ENCODE measurements around the gene ADARB1.

Gene ADARB1

GRCh38 chr21:45040157-45040711, 34.1 kb upstream of the ADARB1 start:
- Histone ChIP-seq H3K4me3 (ENCODE audit: low read depth, low read length) (no peak overlapping the region), H3K9me3 (ENCODE audit: control insufficient read depth, low read length) (no peaks in the 10 kb centered on the region), H3K4me2 (ENCODE audit: low read length) (no peak overlapping the region), H2AFZ (no peak overlapping the region), H3K36me3 (ENCODE audit: control insufficient read depth, insufficient read depth, low read length) (no peaks in the 10 kb centered on the region), H3K9ac (no peak overlapping the region), H3K79me2 (no peaks in the 10 kb centered on the region), H3K4me1 (no peaks in the 10 kb centered on the region), H3K27me3 (ENCODE audit: control insufficient read depth, insufficient read depth, low read length) (no peaks in the 10 kb centered on the region), H3K27ac (no peak overlapping the region)
- TF ChIP-seq CTCF (IDR thresholded peaks at IDR 0.05) = no peak

GRCh38 chr21:45040739-45041138, 33.6 kb upstream of the ADARB1 start:
- no peaks in the 10 kb centered on the region for H3K9me3 ChIP-seq (ENCODE audit: control insufficient read depth, low read length)
- no peak overlapping the region for H2AFZ ChIP-seq
- no peak overlapping the region for H3K4me3 ChIP-seq (ENCODE audit: low read depth, low read length)
- H3K9ac ChIP-seq = no peak overlapping the region
- no peaks in the 10 kb centered on the region for H3K4me1 ChIP-seq
- H3K4me2 ChIP-seq (ENCODE audit: low read length) = no peak overlapping the region
- H3K27me3 ChIP-seq (ENCODE audit: control insufficient read depth, insufficient read depth, low read length) = no peaks in the 10 kb centered on the region
- no peaks in the 10 kb centered on the region for H3K36me3 ChIP-seq (ENCODE audit: control insufficient read depth, insufficient read depth, low read length)
- H3K27ac ChIP-seq = no peak overlapping the region
- no peak for TF ChIP-seq CTCF (IDR thresholded peaks at IDR 0.05)
- H3K79me2 ChIP-seq = no peaks in the 10 kb centered on the region

GRCh38 chr21:45041351-45041805, 33.0 kb upstream of the ADARB1 start:
- Histone ChIP-seq H3K27me3 (ENCODE audit: control insufficient read depth, insufficient read depth, low read length) (no peaks in the 10 kb centered on the region), H3K36me3 (ENCODE audit: control insufficient read depth, insufficient read depth, low read length) (no peaks in the 10 kb centered on the region), H3K4me1 (no peaks in the 10 kb centered on the region), H3K27ac (no peak overlapping the region), H3K4me2 (ENCODE audit: low read length) (no peak overlapping the region), H2AFZ (no peak overlapping the region), H3K4me3 (ENCODE audit: low read depth, low read length) (no peak overlapping the region), H3K79me2 (no peaks in the 10 kb centered on the region), H3K9me3 (ENCODE audit: control insufficient read depth, low read length) (no peaks in the 10 kb centered on the region), H3K9ac (no peak overlapping the region)
- TF ChIP-seq CTCF (IDR thresholded peaks at IDR 0.05) = no peak

GRCh38 chr21:45041984-45042663, 32.3 kb upstream of the ADARB1 start:
- Histone ChIP-seq H3K79me2 (no peaks in the 10 kb centered on the region), H3K27me3 (ENCODE audit: control insufficient read depth, insufficient read depth, low read length) (no peaks in the 10 kb centered on the region), H3K4me1 (no peaks in the 10 kb centered on the region), H3K9me3 (ENCODE audit: control insufficient read depth, low read length) (no peaks in the 10 kb centered on the region), H3K9ac (no peak overlapping the region), H3K27ac (no peak overlapping the region), H3K36me3 (ENCODE audit: control insufficient read depth, insufficient read depth, low read length) (no peaks in the 10 kb centered on the region), H2AFZ (no peak overlapping the region), H3K4me2 (ENCODE audit: low read length) (no peak overlapping the region), H3K4me3 (ENCODE audit: low read depth, low read length) (no peak overlapping the region)
- TF ChIP-seq CTCF (IDR thresholded peaks at IDR 0.05) = no peak
